Measurements from ENCODE around the gene RELCH. TPM values are rescaled to one million over a fixed set of nuclear protein-coding genes. Genes with fewer than 3 reads are reported as not detected.

RELCH gene
- total and polyA plus RNA-seq, 10 of the 15 experiments (the other 5 are each of a cell fraction or from before 2014, with no cell fraction given), result 3.1 to 23.6 (median 14.5) TPM

DNA sequence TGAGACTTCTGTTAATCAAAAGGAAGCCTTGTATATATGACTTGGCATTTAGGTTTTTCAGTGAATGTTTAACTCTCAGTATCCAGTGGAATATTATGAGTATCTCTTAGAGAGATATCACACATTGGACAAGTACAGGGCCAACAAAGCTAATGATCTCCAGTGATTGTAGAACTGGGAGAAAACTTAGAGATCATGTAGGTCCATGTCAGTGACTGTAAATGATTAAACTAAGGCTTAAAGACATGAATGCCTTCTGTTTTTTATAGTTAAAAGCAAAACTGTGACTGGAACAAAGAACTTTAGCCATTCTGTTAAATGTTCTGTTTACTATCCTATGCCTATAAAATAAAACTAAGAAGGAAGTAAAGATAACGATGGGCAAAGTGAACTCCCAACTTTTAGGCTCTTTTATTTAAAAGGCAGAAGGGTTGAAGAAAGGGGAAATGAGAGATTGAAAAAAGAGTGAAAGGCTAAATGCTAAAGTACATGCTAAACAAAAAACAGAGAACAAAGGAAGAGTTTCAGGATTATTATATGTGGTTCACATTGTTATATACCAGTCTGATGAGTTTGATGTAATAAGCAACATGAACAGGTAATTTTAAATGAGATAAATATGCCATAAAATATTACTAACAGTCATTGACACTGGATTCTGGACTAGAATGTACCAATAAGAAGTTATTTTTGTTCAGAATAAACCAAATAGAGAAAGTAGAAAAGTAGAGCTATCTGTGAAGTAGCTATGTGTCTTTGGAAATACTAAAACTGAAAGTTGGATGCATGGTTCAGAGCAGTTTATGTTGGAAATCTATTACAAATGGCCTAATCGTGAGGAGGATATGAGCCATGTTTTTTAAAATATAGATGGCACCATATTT lies 101.0 kb downstream of the RELCH start:
- TF ChIP-seq SPI1 (IDR thresholded peaks at IDR 0.05; ENCODE audit: borderline replicate concordance, insufficient read depth, low read depth, low read length) (peak; percentile 64; the same call in 1 of the 2 replicates), CHD1 (IDR thresholded peaks at IDR 0.05; ENCODE audit: low read depth, low read length) (0 out of 2 replicates have a peak, but pooled peaks have one; percentile 21), FOS (IDR thresholded peaks at IDR 0.05; ENCODE audit: borderline replicate concordance, extremely low read depth, insufficient read length) (no peak), MTA2 (IDR thresholded peaks at IDR 0.05; ENCODE audit: low read depth) (peak; percentile 48; the same call in 1 of the 2 replicates), CBX5 (IDR thresholded peaks at IDR 0.05; ENCODE audit: low read depth) (no peak), EP300 (IDR thresholded peaks at IDR 0.05; ENCODE audit: borderline replicate concordance in 1 of 2, control insufficient read depth in 1 of 2, low read depth in 2 of 2, low read length in 2 of 2) (0 out of 4 replicates have a peak, but pooled peaks of 1 of the 2 experiments have one; percentile 11), SMARCA5 (IDR thresholded peaks at IDR 0.05) (peak; percentile 75; the same call in 1 of the 2 replicates)
- TF ChIP-seq, protein P1, sequence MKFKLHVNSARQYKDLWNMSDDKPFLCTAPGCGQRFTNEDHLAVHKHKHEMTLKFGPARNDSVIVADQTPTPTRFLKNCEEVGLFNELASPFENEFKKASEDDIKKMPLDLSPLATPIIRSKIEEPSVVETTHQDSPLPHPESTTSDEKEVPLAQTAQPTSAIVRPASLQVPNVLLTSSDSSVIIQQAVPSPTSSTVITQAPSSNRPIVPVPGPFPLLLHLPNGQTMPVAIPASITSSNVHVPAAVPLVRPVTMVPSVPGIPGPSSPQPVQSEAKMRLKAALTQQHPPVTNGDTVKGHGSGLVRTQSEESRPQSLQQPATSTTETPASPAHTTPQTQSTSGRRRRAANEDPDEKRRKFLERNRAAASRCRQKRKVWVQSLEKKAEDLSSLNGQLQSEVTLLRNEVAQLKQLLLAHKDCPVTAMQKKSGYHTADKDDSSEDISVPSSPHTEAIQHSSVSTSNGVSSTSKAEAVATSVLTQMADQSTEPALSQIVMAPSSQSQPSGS (IDR thresholded peaks at IDR 0.05; ENCODE audit: low read length), result peak; percentile 23; the same call in 1 of the 2 replicates
- FAIRE-seq, result peak; percentile 80
- Histone ChIP-seq H3K27ac (ENCODE audit: control insufficient read depth, insufficient read depth) (peak overlapping the region; percentile 58; the same call in 1 of the 2 replicates), H3K79me2 (ENCODE audit: control insufficient read depth, insufficient read depth, low read length) (no peaks in the 10 kb centered on the region), H3K27me3 (replicated peaks in 1 of 2; ENCODE audit: control insufficient read depth in 2 of 2, insufficient read depth in 2 of 2, low read length in 1 of 2) (no peaks in the 10 kb centered on the region), H3K4me3 (no peak overlapping the region), H3K9me3 (replicated peaks; ENCODE audit: control insufficient read depth, insufficient read depth, low read length) (no peaks in the 10 kb centered on the region), H4K20me1 (ENCODE audit: control insufficient read depth, insufficient read depth) (no peaks in the 10 kb centered on the region), H3K36me3 (ENCODE audit: control insufficient read depth in 2 of 2, insufficient read depth in 2 of 2, low read length in 1 of 2) (peaks cover 2 to 13% of the 10 kb centered on the region in 2 experiments; a peak in 3 of 4 replicates), H3K4me1 (ENCODE audit: control insufficient read depth, insufficient read depth, low read length) (peaks cover 17% of the 10 kb centered on the region), H2AFZ (ENCODE audit: control insufficient read depth, low read depth, low read length) (no peak overlapping the region), H3K9ac (ENCODE audit: control insufficient read depth, insufficient read depth, low read length) (no peak overlapping the region), H3K4me2 (ENCODE audit: control insufficient read depth, insufficient read depth) (peak overlapping the region; percentile 28)
- ChIA-PET CTCF (interaction anchor here (0.8 to 1.5 kb wide), 5 partner anchors 13 to 39 kb away, joined by 3 to 4 read pairs (median 3); no protein-coding TSS in a partner anchor), SMC1A (ENCODE audit: uncharacterized antibody, unreplicated experiment) (interaction anchor here (0.6 to 1.6 kb wide), 7 partner anchors 11 to 204 kb away, joined by 3 to 5 read pairs (median 3); no protein-coding TSS in a partner anchor), RAD21 (ENCODE audit: unreplicated experiment) (interaction anchor here (1.1 kb wide), 1 partner anchor 9 kb away, joined by 3 read pairs; no protein-coding TSS in a partner anchor), POLR2A (no interaction called here)
- peak; percentile 69 for ATAC-seq
- in situ Hi-C loops (cut with MboI) (no loop called here), intact Hi-C loops (cut with micrococcal nuclease; ENCODE audit: unreplicated experiment) (loop anchor here (5.0 kb wide), 1 partner anchor 34 kb away; no protein-coding TSS in a partner anchor)
- DNase-seq (ENCODE audit: low read depth, low spot score), result no peak
- BruUV-seq (replicated peaks), result no TSS peak
- WGBS (ENCODE audit: insufficient coverage, insufficient replicate concordance, low lambda C conversion rate, missing lambda C conversion rate), result 5% methylated on average over 2 of the region's 2 CpGs
